Measurements from ENCODE around the gene SLC30A2.

Gene SLC30A2

GRCh38 chr1:26049531-26050247 lies 3.8 kb upstream of the SLC30A2 start:
- TF ChIP-seq, protein P1, sequence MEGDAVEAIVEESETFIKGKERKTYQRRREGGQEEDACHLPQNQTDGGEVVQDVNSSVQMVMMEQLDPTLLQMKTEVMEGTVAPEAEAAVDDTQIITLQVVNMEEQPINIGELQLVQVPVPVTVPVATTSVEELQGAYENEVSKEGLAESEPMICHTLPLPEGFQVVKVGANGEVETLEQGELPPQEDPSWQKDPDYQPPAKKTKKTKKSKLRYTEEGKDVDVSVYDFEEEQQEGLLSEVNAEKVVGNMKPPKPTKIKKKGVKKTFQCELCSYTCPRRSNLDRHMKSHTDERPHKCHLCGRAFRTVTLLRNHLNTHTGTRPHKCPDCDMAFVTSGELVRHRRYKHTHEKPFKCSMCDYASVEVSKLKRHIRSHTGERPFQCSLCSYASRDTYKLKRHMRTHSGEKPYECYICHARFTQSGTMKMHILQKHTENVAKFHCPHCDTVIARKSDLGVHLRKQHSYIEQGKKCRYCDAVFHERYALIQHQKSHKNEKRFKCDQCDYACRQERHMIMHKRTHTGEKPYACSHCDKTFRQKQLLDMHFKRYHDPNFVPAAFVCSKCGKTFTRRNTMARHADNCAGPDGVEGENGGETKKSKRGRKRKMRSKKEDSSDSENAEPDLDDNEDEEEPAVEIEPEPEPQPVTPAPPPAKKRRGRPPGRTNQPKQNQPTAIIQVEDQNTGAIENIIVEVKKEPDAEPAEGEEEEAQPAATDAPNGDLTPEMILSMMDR (IDR thresholded peaks at IDR 0.05) = no peak

GRCh38 chr1:26047278-26047874 lies 1.5 kb upstream of the SLC30A2 start:
- Histone ChIP-seq H3K4me2 (ENCODE audit: low read length) (no peak overlapping the region), H3K9ac (no peak overlapping the region), H3K36me3 (ENCODE audit: control insufficient read depth, insufficient read depth, low read length) (no peaks in the 10 kb centered on the region), H3K27me3 (ENCODE audit: control insufficient read depth, insufficient read depth, low read length) (peaks cover 18% of the 10 kb centered on the region), H3K4me1 (no peaks in the 10 kb centered on the region), H3K27ac (no peak overlapping the region), H3K4me3 (ENCODE audit: low read depth, low read length) (no peak overlapping the region), H3K9me3 (ENCODE audit: control insufficient read depth, low read length) (no peaks in the 10 kb centered on the region), H2AFZ (no peak overlapping the region), H3K79me2 (no peaks in the 10 kb centered on the region)
- TF ChIP-seq, protein P1 (IDR thresholded peaks at IDR 0.05) = no peak

More at GRCh38 chr1:26049531-26050247, 3.8 kb upstream of the SLC30A2 start:
- H3K27ac ChIP-seq = no peak overlapping the region
- H3K4me1 ChIP-seq = no peaks in the 10 kb centered on the region
- no peaks in the 10 kb centered on the region for H3K36me3 ChIP-seq (ENCODE audit: control insufficient read depth, insufficient read depth, low read length)
- no peaks in the 10 kb centered on the region for H3K79me2 ChIP-seq
- H2AFZ ChIP-seq = no peak overlapping the region
- H3K4me2 ChIP-seq (ENCODE audit: low read length) = no peak overlapping the region
- no peak overlapping the region for H3K9ac ChIP-seq
- no peaks in the 10 kb centered on the region for H3K9me3 ChIP-seq (ENCODE audit: control insufficient read depth, low read length)
- no peak overlapping the region for H3K4me3 ChIP-seq (ENCODE audit: low read depth, low read length)
- peaks cover 18% of the 10 kb centered on the region for H3K27me3 ChIP-seq (ENCODE audit: control insufficient read depth, insufficient read depth, low read length)

DNA sequence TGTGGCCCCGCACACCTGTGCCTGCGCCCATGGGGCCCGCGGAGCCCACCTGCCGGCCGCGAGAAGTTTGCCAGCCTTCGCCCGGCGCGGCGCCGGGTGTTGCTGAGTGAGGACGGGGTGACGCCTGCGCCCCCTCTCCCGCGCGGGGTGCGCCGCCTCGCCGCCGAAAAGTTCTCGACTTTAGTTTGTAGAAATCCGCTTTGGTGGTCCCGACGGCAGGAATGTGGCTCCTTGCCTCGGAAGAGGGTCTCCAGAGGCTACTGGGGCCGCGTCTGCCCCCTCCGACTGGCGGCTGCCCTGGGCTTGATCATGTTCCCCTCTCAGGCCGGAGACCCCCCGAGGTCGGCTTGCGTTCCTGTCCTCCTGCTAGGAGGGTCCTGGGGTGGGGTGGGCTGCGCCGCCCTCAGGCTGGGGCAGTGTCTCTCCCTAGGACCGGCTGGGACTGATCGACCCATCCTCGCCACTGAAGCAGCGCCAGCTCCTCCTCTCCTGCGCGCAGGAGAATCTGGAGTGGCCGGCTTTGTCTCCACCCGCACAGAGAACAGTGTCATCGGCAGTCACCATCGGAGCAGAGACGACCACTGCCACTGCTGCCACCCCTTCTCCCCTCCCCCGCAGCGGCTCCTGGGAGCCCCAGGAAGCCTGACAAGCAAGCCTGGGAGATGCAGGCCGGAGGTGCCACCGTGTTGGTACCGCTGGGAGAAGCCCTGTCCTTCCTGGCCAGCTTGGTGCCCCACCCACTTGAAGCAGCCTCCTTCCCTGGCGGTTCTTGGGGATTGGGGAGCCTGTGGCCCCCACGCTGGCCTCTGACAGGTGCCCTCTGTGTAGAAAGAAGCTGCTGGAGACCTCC lies 553 bp upstream of the SLC30A2 start:
- peaks cover 18% of the 10 kb centered on the region for H3K27me3 ChIP-seq (ENCODE audit: control insufficient read depth, insufficient read depth, low read length)
- no peaks in the 10 kb centered on the region for H3K4me1 ChIP-seq
- no peaks in the 10 kb centered on the region for H3K9me3 ChIP-seq (ENCODE audit: control insufficient read depth, low read length)
- TF ChIP-seq, protein P1 (IDR thresholded peaks at IDR 0.05) = no peak
- H3K4me2 ChIP-seq (ENCODE audit: low read length) = peak overlapping the region; percentile 56
- peak overlapping the region; percentile 25 for H3K4me3 ChIP-seq (ENCODE audit: low read depth, low read length)
- no peaks in the 10 kb centered on the region for H3K36me3 ChIP-seq (ENCODE audit: control insufficient read depth, insufficient read depth, low read length)
- no peak overlapping the region for H3K27ac ChIP-seq
- H3K9ac ChIP-seq = no peak overlapping the region
- H3K79me2 ChIP-seq = no peaks in the 10 kb centered on the region
- peak overlapping the region; percentile 28 for H2AFZ ChIP-seq

- Histone ChIP-seq H2AFZ (no peak overlapping the region), H3K4me2 (ENCODE audit: low read length) (peak overlapping the region; percentile 56), H3K79me2 (no peaks in the 10 kb centered on the region), H3K9ac (no peak overlapping the region), H3K4me3 (ENCODE audit: low read depth, low read length) (peak overlapping the region; percentile 25), H3K27ac (no peak overlapping the region), H3K9me3 (ENCODE audit: control insufficient read depth, low read length) (no peaks in the 10 kb centered on the region), H3K4me1 (no peaks in the 10 kb centered on the region), H3K36me3 (ENCODE audit: control insufficient read depth, insufficient read depth, low read length) (no peaks in the 10 kb centered on the region), H3K27me3 (ENCODE audit: control insufficient read depth, insufficient read depth, low read length) (peaks cover 18% of the 10 kb centered on the region)
- TF ChIP-seq, protein P1 (IDR thresholded peaks at IDR 0.05) = no peak
Measured at GRCh38 chr1:26044971-26045721, 772 bp downstream of the SLC30A2 start.

Measured in parathyroid adenoma (tissue), 2 donors.